ENCODE data around the gene ZEB2.

Gene ZEB2

GRCh38 chr2:144351687-144352086, 168.2 kb downstream of the ZEB2 start:
- DNase-seq (ENCODE audit: low read depth): no peak

GRCh38 chr2:144350151-144350802, 169.6 kb downstream of the ZEB2 start:
- DNase-seq (ENCODE audit: low read depth): no peak

- no peak for DNase-seq (ENCODE audit: low read depth)
Measured at GRCh38 chr2:144349674-144350073, 170.2 kb downstream of the ZEB2 start.

GRCh38 chr2:144348846-144349245, 171.1 kb downstream of the ZEB2 start:
- DNase-seq (ENCODE audit: low read depth): no peak

DNA sequence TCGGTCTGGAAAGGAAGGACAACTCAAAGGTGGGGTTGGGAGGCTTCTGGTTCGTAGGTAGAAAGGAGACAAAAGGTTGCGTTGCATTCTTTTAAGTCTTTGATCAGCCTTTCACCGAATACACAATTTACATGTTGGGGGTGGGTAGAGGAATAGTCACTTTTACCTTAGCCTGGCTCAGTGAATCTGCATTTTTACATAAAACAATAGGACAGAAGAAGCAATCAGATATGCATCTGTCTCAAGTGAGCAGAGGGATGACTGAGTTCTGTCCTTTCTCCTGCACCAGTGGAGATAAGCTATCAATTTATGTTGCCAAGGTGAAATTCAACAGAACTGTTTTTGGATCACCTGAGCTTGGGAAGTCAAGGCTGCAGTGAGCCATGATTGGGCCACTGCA, 173.7 kb downstream of the ZEB2 start:
- no peak for DNase-seq (ENCODE audit: low read depth)

- no peak for DNase-seq (ENCODE audit: low read depth)
Measured at GRCh38 chr2:144343145-144343544, 176.8 kb downstream of the ZEB2 start.

DNA sequence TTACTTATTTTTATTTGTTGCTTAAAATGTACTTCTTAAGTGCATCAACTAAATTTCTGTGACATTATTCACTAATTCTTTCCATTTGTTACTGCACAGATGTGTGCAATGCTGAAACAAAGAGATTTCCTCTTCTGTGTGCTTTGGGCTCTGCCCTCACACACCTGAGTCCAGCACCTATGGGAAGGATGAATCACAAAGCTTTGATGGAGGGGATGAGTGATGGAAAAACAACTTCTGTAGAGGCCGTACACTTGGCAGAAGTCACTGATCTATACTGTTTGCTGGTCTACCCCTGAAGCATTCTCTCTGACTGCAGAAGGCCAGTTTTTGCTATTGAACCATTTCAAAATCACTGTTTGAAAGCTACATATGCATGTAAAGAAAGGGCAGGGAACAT, 178.4 kb downstream of the ZEB2 start:
- no peak for DNase-seq (ENCODE audit: low read depth)

DNA sequence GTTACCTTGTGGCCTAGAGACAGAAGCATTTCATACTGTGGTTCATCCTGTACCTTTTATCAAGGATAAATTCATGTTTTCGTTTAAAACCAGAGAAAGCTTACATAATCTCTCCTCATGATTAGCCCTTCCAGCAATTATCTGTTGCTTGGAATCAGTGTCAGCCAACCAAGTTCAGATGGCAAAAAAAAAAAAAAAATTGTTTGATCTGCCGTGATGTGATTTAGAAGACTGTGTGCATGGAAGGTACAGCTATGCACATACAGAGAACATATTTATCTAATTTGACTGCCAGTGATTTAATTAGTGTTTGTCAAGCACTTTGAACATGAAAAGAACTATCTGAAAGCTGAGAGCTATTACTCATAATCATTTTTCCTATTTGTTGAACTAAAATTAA, 180.9 kb downstream of the ZEB2 start:
- DNase-seq (ENCODE audit: low read depth): no peak

- DNase-seq (ENCODE audit: low read depth): no peak
Measured at GRCh38 chr2:144334551-144334950, 185.4 kb downstream of the ZEB2 start.

Data from activated T-cell treated with anti-CD3 and anti-CD28 coated beads for 1 hour (primary cell).